Fibroblast of skin of left quadriceps (primary cell): ENCODE results near the gene INPP1.

Source experiments
- DNase-seq, 2 experiments: peaks; one replicate each; pipeline ENCODE4 v3.0.0-alpha.2; 2013; ENCODE audit warnings: low read depth in 2 of 2

The INPP1 gene

DNA sequence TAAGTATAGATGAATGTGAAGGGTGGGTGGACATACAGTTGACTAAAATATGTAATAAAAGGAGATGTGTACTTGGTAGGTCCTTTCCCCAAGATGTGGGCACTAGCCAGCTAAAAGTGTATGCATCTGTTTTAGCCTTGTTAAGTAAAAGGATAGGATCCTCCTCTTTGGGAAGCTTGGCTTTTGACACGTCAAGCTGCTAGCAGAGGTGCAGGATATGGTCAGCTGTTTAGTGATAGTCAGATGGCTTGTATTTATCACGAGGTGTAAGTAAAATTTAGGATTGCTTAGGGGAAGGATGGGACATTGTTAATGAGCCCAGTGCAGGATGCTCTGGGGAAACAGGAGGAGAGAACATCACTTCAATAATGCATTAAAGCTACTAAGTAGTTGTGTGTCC is 66.2 kb downstream of the INPP1 start:
- no peak for DNase-seq

GRCh38 chr2:190410166-190410565 is 66.8 kb downstream of the INPP1 start:
- DNase-seq, result no peak

GRCh38 chr2:190412966-190413365 is 69.6 kb downstream of the INPP1 start:
- DNase-seq, result no peak

GRCh38 chr2:190413421-190413820 is 70.0 kb downstream of the INPP1 start:
- no peak for DNase-seq

- DNase-seq, result no peak
These were observed 71.9 kb downstream of the INPP1 start for GRCh38 chr2:190415251-190415650.

- no peak for DNase-seq
These were observed 72.7 kb downstream of the INPP1 start for GRCh38 chr2:190415794-190416775.

DNA sequence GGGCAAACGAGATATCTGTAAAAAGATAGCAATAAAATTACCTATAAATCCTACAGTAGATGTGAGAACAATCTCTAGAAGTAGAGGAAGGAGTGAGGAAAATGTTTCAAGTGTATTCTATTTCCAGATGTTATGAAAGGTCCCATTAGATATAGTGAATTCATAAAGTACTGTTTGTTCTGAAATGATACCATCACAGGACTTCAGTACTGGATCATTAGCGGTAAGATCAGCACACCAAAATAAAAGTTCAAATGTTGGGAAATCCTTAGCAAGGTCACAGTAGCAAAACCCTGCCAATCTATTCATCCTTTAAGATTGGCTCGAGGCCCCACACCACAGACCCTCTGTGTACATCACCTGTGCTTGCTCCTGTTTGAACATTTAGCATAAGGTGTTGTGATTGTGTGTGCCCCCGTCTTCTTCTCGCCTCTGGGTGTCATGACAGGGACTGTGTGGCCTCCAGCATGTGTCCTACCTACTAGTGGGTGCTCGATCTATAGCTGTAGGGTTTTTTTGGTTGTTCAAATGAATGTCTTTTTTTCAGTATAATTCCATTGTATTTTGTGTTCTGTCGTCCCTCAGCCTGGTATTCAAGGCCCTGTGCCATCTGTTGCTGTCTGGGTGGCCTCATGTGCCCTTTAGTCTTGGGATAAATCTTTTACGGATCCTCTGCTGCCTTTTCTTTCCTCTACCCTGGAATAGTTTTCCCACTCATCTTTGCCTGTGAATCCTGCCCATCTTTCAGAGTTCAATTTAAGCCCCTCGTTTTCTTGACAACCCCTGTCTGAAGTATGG is 73.9 kb downstream of the INPP1 start:
- no peak for DNase-seq

DNA sequence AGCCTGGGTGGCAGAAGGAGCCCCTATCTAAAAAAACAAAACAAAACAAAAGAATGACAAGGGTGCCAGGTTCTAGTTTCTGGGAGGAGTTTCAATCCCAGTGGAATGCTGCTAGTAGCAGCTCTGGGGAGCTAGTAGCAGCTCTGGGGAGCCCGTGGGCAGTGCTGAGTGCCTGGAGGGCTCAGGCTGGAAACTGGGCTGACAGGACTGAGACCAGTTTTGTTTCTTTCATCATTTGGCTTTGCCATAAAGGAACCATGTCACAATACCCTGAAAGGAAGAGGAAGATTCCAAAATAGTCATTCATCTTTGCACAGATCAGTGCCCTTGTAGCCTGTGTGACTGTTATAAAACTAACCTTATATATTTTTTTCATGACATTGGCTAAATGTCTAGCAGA is 75.3 kb downstream of the INPP1 start:
- no peak for DNase-seq

GRCh38 chr2:190420801-190421200 is 77.4 kb downstream of the INPP1 start:
- no peak for DNase-seq
